ENCODE results near the gene WDTC1. TPM values are rescaled to one million over a fixed set of nuclear protein-coding genes. Genes with fewer than 3 reads are reported as not detected.

WDTC1 gene
- total RNA-seq, 1 donor from 2014 or later, result 18.5 TPM

- no peak for DNase-seq (ENCODE audit: low read depth in 2 of 2)
Observed at GRCh38 chr1:27301052-27301422, 66.6 kb downstream of the WDTC1 start.

DNA sequence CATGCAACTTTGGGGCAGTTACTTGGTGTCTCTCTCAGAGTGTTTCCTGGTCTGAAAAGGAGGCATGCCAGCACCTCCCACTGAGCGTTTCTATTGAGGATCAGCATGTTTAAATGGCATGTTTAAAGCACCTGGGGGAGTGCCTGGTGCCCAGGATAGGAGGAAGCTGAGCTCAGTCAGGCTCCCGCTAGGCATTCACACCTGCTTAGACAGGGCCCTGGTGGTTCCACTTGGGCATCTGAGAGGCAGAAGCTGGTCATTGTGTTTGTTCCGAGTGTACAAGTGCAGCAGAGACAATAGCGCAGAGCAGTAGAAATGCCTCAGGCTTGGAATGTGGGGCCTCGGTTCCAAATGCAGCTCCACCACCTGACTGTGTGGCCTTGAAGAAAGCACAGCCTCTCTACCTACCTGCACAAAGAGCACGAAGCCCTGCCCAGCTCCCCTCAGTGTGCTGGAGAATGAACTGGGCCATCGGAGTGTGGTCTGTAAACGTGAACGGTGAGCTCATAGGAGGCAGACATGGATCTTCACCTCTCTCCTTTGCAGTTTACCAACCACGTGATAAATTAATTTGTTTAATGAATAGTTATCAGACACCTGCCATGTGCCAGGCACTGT lies 67.3 kb downstream of the WDTC1 start:
- DNase-seq (ENCODE audit: low read depth in 2 of 2), result no peak

DNA sequence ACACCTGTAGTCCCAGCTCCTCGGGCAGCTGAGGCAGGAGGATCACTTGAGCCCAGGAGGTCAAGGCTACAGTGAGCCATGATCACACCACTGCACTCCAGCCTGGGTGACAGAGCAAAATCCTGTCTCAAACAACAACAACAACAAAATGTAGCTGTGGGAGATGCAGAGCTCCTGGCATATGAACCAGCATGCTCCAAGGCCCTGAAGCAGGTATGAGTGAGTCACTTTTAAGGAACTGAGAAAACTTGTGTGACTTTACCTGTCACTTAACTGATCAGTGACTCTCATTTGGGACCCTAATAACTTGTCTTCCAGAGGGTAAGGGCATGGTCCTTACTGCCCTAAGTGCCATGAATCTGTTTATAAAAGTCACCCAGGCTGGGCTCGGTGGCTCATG lies 68.2 kb downstream of the WDTC1 start:
- DNase-seq (ENCODE audit: low read depth in 2 of 2), result no peak

DNA sequence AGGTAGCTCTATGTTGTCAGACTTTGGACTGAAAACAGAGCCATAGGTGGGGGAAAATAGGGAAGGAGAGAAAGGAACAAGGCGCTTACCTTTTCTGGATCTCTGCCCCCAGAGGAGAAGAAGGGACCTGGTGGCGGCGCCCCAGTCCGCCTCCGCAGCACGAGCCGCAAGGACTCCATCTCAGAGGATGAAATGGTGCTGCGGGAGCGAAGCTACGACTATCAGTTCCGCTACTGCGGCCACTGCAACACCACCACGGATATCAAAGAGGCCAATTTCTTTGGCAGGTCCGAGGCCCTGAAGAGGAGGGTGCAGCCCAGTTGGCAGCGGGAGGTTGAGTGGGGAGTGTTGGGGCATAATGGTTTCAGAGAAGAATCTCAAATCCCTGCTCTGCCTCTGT lies 69.1 kb downstream of the WDTC1 start:
- DNase-seq (ENCODE audit: low read depth in 2 of 2), result no peak

- no peak for DNase-seq (ENCODE audit: low read depth in 2 of 2)
Observed at GRCh38 chr1:27306071-27306470, 71.6 kb downstream of the WDTC1 start.

- no peak for DNase-seq (ENCODE audit: low read depth in 2 of 2)
Observed at GRCh38 chr1:27306892-27307761, 72.7 kb downstream of the WDTC1 start.

GRCh38 chr1:27307874-27308598 lies 73.6 kb downstream of the WDTC1 start:
- DNase-seq (ENCODE audit: low read depth in 2 of 2), result no peak

- no peak for DNase-seq (ENCODE audit: low read depth in 2 of 2)
Observed at GRCh38 chr1:27314169-27314568, 79.7 kb downstream of the WDTC1 start.

DNA sequence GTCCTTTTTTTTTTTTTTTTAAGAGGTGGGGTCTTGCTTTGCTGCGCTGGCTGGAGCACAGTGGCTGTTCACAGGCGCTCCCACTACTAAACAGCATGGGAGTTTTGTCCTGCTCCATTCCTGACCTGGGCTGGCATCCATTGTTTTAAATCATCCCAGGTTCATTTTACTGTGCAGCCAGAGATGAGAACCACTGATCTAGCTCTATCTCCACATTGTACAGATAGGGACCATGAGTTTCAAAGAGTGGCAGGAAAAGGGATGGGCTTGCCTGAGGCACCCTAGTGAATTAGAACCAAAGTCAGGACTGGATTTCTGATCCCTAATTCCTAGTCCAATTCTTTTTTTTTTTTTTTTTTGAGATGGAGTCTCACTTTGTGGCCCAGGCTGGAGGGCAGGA lies 80.3 kb downstream of the WDTC1 start:
- DNase-seq (ENCODE audit: low read depth in 2 of 2), result no peak

DNA sequence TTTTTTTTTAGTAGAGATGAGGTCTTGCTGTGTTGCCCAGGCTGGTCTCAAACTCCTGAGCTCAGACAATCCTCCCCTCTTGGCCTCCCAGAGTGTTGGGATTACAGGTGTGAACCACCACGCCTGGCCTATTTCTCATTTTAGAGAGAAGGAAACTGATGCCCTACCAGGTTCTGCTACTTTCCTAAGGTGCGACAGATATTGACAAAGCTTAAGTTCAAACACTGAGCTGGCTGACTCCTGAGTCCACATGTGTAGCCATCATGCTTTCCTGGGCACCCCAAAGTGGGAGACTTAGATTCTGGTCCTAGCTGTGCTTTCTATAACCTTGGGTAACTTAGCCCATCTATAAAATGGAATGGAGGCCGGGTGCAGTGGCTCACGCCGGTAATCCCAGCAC lies 82.4 kb downstream of the WDTC1 start:
- no peak for DNase-seq (ENCODE audit: low read depth in 2 of 2)

DNA sequence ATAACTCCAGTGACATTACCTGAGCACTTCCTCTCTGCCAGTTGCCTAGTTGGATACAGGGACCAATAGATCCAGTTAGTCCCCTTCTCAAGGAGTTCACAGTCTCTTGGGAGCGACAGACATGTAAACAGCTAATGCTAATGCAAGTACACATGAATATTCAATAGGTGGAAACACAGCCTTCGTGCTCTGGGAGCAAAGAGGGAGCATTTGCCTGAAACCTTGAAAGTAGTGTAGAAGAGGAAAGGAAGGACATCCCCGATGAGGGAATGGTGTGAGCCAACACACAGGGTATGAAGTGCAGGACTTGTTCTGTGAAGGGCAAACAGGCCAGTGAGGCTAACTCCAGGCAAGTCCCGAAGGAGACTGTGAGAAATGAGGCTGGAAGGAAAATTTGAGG lies 83.7 kb downstream of the WDTC1 start:
- no peak for DNase-seq (ENCODE audit: low read depth in 2 of 2)

DNA sequence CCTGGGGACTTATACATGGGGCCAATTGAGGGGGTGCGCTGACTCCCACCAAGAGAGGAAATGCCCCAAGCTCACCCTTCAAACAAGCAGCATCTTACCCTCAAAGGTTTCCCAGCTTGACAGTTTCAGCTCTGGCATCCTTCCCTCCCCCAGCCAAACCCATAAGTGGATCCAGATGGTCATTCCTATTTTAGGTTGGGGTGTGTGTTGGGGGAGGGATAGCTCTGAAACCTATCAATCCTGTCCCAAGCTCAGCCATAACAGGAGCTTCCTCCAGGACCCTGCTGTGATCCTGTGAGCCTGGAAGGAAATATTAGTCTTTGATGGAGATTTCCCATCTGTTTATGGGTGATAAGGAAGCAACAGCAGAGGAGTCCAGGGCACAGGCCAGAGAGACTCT lies 84.2 kb downstream of the WDTC1 start:
- no peak for DNase-seq (ENCODE audit: low read depth in 2 of 2)

GRCh38 chr1:27321813-27322568 lies 87.6 kb downstream of the WDTC1 start, which contains the start of gene TMEM222:
TSS of gene TMEM222 (plus strand) at chr1:27322163. CDS start at chr1:27322198, 35 bp downstream.
- peak; percentile 93 to 99 for DNase-seq (ENCODE audit: low read depth in 2 of 2)

GRCh38 chr1:27322569-27323240 lies 88.3 kb downstream of the WDTC1 start:
- DNase-seq (ENCODE audit: low read depth in 2 of 2), result peak in 1 of 2 donors; percentile 11

DNA sequence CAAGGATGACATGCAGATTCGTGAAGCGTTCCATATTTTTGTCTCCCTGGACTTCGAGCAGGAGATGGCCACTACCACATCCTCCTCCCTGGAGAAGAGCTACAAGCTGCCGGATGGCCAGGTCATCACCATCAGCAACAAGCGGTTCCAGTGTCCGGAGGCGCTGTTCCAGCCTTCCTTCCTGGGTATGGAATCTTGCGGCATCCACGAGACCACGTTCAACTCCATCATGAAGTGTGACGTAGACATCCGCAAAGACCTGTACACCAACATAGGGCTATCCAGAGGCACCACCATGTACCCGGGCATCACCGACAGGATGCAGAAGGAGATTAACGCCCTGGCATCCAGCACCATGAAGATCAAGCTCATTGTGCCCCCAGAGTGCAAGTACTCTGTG lies 90.9 kb downstream of the WDTC1 start:
- DNase-seq (ENCODE audit: low read depth in 2 of 2), result no peak

DNA sequence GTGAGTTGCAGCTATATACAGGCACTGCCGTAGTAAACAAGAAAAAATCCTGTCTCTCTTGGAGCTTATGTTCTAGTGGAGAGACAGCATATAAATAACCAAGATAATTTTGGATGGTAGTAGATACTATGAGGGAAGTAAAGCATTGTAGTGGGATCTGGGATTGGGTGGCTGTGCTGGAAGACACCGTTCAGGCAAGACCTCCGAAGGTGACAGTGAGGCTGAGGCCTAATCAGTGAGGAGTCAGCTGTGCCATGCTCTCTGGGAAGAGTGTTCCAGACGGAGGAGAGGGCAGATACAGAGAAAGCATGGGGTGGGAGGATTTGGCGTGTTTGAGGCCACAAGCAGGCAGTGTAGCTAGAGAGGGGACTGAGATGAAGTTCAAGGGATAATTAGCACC lies 93.5 kb downstream of the WDTC1 start:
- no peak for DNase-seq (ENCODE audit: low read depth in 2 of 2)

DNA sequence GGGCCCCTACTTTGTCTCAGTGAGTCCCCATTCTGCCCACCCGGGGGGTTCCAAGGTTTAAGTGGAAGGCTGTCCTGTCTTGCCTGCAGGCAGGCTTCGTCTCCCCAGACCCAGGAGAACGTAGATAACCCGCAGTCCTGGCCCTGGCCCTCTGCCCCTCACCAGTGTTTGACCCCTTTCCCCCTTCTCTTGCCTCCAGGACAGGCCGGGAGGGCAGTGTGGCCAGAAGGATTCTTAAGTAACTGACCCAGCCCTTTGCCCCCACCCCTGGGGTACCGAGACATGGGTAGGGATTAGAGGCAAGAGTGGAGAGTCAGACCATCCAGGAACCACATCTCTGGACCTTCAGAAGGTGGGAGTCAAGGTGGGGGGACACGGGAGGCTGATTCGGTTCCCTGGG lies 96.4 kb downstream of the WDTC1 start:
- DNase-seq (ENCODE audit: low read depth in 2 of 2), result no peak

GRCh38 chr1:27331426-27331825 lies 97.0 kb downstream of the WDTC1 start:
- DNase-seq (ENCODE audit: low read depth in 2 of 2), result no peak

DNA sequence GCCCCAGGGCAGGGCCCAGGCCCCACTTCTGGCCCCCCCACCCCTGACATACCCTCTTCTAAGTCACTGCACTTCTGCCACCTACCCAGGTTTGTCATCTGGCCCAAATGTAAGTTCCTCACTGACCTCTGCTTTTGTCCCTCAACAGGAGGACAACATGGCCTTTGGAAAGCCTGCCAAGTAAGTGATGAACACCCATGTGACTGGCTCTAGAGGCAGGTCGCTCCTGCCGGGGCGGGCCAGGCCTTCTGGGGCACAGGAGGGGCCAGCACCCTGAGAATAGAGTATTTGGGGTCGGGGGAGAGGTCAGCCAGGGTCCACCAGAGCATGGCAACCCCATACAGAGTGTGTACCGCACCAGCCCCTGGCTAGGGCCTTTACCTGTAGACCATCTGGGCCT lies 97.5 kb downstream of the WDTC1 start:
- DNase-seq (ENCODE audit: low read depth in 2 of 2), result no peak

DNA sequence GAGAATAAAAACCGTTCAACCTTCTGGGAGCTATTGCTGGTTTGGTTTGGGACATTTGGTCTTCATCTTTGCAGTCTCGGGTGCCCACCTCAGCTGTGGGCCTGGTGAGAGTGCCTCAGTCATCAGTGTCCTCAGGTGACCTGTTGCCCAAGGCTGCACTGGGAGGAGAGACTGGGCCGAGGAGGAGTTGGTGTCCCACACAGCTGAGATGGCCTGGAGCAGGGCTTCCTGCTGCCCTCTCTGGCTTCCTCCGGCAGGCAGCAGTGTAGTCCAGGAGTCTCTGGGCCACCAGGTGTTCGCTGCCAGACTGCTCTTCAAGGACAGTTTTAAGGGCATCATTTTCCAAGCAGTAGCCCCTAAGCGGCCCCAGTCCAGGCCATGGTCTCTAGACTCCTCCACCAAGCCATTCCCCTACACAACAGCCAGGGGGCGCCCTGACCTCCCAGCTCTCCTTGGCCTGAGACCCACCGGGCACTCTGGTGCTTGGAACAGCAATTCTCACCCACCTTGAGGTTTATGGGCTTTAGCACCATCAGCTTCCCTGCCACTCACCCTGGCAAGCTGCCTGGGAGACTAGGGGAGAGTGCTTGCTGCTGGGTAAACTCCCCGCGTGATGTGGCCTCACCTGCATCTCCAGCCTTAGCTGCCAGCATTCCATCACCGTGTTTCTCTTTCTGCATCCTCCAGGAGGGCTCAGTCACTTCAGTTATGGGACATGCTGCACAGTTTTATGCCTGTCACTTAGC lies 98.3 kb downstream of the WDTC1 start:
- peak in 1 of 2 donors; percentile 49 for DNase-seq (ENCODE audit: low read depth in 2 of 2)
